ENCODE measurements around the gene IQUB. TPM values are rescaled to one million over a fixed set of nuclear protein-coding genes. Genes with fewer than 3 reads are reported as not detected.
A peak's percentile ranks its signal among the peaks of the same experiment; 100 is the strongest.

IQUB gene
- total RNA-seq: under 1 TPM; 0.27 to 0.83 (median 0.69) TPM
- polyA plus RNA-seq: under 1 TPM in 1 of 3 donors, not detected in 2; 0.10 TPM

DNA sequence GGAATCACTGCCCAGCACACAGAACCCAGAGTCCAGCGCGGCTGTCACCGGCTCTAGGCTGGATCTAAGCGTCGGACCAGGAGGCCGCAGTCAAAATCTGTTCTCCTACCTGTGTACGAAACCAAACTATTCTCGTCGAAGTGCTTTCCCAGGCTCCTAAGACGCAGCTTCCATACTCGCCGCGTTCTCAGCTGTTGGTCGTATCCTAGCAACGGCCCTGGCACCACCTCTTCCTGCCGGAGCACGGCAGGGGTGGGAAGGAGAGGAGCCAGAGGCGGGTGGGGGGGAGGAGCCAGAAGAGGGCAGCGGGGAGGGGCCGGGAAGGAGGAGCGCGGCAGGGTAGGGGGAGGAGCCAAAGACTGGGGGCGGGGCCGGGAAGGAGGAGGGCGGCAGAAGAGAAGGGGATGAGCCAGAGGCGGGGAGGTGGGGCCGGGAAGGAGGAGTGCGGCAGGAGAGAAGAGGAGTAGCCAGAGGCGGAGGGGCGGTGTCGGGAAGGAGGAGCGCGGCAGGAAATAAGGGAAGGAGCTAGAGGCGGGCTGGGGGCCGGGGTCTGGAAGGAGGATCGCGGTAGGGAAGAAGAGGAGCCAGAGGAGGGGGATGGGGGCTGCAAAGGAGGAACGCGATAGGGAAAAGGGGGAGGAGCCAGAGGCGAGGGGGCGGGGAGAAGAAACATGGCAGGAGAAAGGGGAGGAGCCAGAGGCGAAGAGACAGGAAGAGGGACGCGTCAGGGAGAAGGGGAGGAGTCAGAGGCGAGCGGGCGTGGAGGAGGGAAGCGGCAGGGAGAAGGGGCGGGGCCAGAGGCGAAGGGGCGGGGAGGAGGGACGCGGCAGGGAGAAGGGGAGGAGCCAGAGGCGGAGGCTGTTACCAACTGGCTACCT, at the start of gene IQUB:
IQUB (minus strand) TSS at position 213 of the 878 bp plus-strand sequence. CDS start 22,255 bp downstream, outside the sequence.
- no peaks in the 10 kb centered on the region for H3K9me3 ChIP-seq
- intact Hi-C loops (cut with DNase I): loop anchor here (1.0 to 10.0 kb wide), 3 partner anchors 23 to 1390 kb away; partner anchors contain the start of genes NDUFA5, POT1 and WASL
- H3K27me3 ChIP-seq: no peaks in the 10 kb centered on the region
- H3K4me3 ChIP-seq: peak within 1 kb of the TSS; percentile 61 to 66 (median 62)
- 1% methylated on average over 54 of the region's 54 CpGs for WGBS, 2 donors
- H3K36me3 ChIP-seq: peaks cover 0 to 3% (median 0%) of the 10 kb centered on the region in 4 donors
- peak within 1 kb of the TSS; percentile 82 to 88 (median 86) for H3K27ac ChIP-seq
- no peak for TF ChIP-seq EP300 (IDR thresholded peaks at IDR 0.05)
- TF ChIP-seq POLR2A (IDR thresholded peaks at IDR 0.05): peak in 1 of 2 donors; percentile 48
- peak; percentile 30 to 70 (median 42) for TF ChIP-seq POLR2AphosphoS5 (IDR thresholded peaks at IDR 0.05)
- no peak for TF ChIP-seq CTCF (IDR thresholded peaks at IDR 0.05)
- peaks cover 0 to 18% (median 6%) of the 10 kb centered on the region in 4 donors for H3K4me1 ChIP-seq
- peak; percentile 99 for DNase-seq

DNA sequence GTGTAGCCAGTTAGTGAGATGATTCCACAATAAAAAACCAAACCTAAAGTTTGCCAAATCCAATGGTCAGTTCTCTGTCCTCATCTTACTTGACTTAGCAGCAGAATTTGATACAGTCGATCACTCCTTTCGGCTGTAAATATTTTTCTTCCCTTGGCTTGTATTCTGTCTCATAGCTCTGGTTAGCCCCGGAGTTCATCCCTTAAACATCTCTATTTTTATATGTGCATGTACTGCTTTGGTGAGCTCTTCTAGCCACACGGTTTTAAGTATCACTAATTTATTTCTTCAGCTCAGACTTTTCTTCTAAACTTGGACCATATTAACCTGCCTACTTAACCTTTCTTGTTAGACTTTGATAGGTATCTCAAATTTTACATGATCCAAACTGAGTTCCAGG, 49.4 kb upstream of the IQUB start:
- H3K27ac ChIP-seq: no peak overlapping the region
- no peaks in the 10 kb centered on the region for H3K36me3 ChIP-seq
- H3K27me3 ChIP-seq: no peaks in the 10 kb centered on the region
- no peak for DNase-seq
- H3K4me3 ChIP-seq: no peak overlapping the region
- intact Hi-C loops (cut with DNase I): loop anchor here (5.0 kb wide), 1 partner anchor 283 kb away; no protein-coding TSS in a partner anchor
- TF ChIP-seq POLR2AphosphoS5 (IDR thresholded peaks at IDR 0.05): no peak
- TF ChIP-seq POLR2A (IDR thresholded peaks at IDR 0.05): no peak
- no peak for TF ChIP-seq EP300 (IDR thresholded peaks at IDR 0.05)
- no peak for TF ChIP-seq CTCF (IDR thresholded peaks at IDR 0.05)
- H3K9me3 ChIP-seq: no peaks in the 10 kb centered on the region
- H3K4me1 ChIP-seq: no peaks in the 10 kb centered on the region
- 88% methylated on average over 4 of the region's 4 CpGs for WGBS, 2 donors

DNA sequence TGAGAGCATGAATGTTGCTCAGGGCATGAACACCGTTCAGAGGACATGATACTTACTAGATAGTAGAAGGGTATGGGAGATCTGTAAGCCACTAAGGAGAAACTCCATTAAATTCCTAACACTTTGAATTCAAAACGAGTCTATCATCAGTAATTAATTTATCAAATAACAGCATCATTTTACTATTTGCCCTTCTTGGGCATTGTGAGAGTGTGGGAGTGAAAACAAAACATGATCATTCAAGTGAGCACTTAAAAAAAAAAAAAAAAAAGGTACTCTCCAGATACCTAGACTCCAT, 46.7 kb upstream of the IQUB start:
- no peak overlapping the region for H3K4me3 ChIP-seq
- DNase-seq: no peak
- no peaks in the 10 kb centered on the region for H3K36me3 ChIP-seq
- no peak for TF ChIP-seq POLR2A (IDR thresholded peaks at IDR 0.05)
- no peak for TF ChIP-seq POLR2AphosphoS5 (IDR thresholded peaks at IDR 0.05)
- no peak for TF ChIP-seq EP300 (IDR thresholded peaks at IDR 0.05)
- TF ChIP-seq CTCF (IDR thresholded peaks at IDR 0.05): no peak
- 7 to 33% methylated on average over 2 of the region's 2 CpGs for WGBS, 2 donors
- H3K4me1 ChIP-seq: no peaks in the 10 kb centered on the region
- intact Hi-C loops (cut with DNase I): loop anchor here (5.0 kb wide), 1 partner anchor 286 kb away; no protein-coding TSS in a partner anchor
- no peaks in the 10 kb centered on the region for H3K9me3 ChIP-seq
- no peak overlapping the region for H3K27ac ChIP-seq
- H3K27me3 ChIP-seq: no peaks in the 10 kb centered on the region

- Histone ChIP-seq H3K4me1 (no peaks in the 10 kb centered on the region), H3K4me3 (no peak overlapping the region), H3K27ac (no peak overlapping the region), H3K36me3 (no peaks in the 10 kb centered on the region), H3K9me3 (no peaks in the 10 kb centered on the region), H3K27me3 (no peaks in the 10 kb centered on the region)
- TF ChIP-seq POLR2AphosphoS5 (IDR thresholded peaks at IDR 0.05) (no peak), EP300 (IDR thresholded peaks at IDR 0.05) (no peak), POLR2A (IDR thresholded peaks at IDR 0.05) (no peak), CTCF (IDR thresholded peaks at IDR 0.05) (peak in 2 of 4 experiments; percentile 38 to 41)
- DNase-seq: no peak
- WGBS, 2 donors: 26 to 34% methylated on average over 8 of the region's 8 CpGs
- intact Hi-C loops (cut with DNase I): loop anchor here (5.0 kb wide), 1 partner anchor 287 kb away; no protein-coding TSS in a partner anchor
Observed at GRCh38 chr7:123580406-123581161, 46.2 kb upstream of the IQUB start.

All from sigmoid colon (tissue), 7 donors.